Stimulated activated CD4-positive, alpha-beta T cell treated with anti-CD3 and anti-CD28 coated beads, Interleukin-2, amount 100 ng/mL, for 48 hours (primary cell): Measurements from ENCODE around the gene RELN.

Source experiments
- DNase-seq, 2 donors: peaks; one replicate each; pipeline ENCODE4 v3.0.0-alpha.2; 2020

The RELN gene

DNA sequence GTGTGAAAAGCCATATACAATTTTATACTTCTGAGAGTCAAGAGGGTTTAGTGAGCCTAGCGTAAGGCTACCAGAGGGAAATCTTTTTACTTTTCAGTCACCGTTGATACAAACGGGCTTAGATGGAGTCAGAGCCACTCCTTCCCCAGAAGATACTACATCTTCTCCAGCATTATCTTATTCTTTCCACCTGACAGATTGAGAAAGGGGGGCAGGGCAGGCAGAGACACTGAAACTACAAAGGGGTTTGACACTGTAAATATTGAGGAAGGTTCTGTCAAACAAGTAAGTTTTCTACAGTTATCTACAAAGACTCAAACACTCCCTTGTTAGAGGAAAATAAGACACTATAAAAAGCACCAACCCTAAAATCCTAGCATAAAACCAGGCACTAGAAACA, 100.0 kb downstream of the RELN start:
- no peak for DNase-seq

- DNase-seq, result no peak
Measured at GRCh38 chr7:103888603-103889153, 100.8 kb downstream of the RELN start.

- no peak for DNase-seq
Measured at GRCh38 chr7:103887853-103888602, 101.4 kb downstream of the RELN start.

GRCh38 chr7:103887050-103887449, 102.4 kb downstream of the RELN start:
- no peak for DNase-seq

GRCh38 chr7:103879928-103880600, 109.4 kb downstream of the RELN start:
- no peak for DNase-seq

DNA sequence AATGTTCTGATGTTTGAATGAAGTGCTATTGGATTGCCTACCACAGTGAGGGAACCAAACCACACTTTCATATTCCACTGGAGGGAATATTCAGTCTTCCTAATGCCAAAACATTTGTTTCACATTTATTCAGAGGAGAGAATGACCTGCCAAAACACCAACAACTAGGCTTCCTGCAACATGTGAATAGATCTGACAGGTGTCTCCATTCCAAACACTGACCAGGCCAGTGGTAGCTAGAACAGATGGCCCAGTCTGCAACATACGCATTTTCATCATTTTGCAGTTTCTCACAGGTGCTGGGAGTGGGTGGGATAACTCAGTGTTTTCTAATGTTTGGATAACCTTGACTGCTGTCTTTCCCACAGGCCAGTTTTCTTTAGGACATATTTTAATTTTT, 110.0 kb downstream of the RELN start:
- no peak for DNase-seq

- DNase-seq, result no peak
Measured at GRCh38 chr7:103877565-103877964, 111.9 kb downstream of the RELN start.

DNA sequence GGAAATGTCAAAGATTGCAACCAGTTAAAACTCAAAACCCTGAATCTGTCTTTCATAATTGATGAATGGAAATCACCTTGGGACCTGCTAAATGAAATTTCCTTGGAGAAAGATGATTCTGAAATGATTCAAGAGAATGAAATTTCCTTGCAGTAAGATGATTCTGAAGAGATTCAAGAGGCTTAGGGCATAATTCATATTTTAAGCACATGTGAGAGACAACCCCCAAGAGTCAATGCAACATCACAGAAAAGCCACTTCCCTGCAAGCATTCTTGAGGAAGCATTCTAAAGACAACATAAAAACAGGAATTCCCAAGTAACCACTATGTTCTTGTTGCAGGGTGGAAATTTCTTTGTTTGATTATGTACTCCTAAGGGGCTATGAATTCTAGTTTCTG, 113.7 kb downstream of the RELN start:
- no peak for DNase-seq

- no peak for DNase-seq
Measured at GRCh38 chr7:103871473-103871872, 118.0 kb downstream of the RELN start.

DNA sequence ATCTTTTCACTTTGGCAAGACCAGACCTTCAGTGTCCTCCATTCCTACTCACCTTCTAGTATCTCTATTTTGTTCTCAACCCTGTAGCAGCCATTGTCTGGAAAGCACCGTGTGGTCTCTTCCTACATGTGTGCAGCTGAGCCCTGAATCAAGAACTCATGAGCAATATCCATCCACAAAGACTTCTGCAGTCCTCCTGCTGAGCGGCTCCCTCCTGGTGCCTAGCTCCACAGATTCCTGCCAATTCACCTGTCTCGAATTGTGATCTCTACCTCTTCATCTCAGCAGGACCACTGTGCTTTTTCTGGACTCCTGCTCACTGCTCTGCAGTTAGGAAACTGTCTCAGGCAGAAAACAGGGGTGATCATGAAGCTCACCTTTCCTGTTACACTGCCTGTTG, 118.8 kb downstream of the RELN start:
- DNase-seq, result no peak

DNA sequence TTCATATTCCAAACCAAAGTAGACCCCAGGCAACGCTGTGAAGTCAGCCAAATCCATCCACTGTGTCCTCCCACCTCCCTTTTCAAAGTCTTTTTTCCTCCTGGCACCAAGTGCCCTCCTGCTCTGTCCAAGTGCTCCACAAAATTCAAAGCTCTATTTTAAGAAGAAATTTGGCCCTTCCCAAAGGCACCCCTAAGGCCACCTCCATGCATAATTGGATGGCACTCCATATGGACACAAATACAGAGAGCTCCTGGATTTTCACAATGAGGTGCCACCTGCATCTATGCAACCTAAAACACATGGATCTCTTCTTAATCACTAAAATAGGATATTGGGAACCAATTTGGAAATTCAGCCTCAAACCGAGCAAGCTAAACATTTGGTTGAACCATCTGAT, 121.6 kb downstream of the RELN start:
- no peak for DNase-seq

DNA sequence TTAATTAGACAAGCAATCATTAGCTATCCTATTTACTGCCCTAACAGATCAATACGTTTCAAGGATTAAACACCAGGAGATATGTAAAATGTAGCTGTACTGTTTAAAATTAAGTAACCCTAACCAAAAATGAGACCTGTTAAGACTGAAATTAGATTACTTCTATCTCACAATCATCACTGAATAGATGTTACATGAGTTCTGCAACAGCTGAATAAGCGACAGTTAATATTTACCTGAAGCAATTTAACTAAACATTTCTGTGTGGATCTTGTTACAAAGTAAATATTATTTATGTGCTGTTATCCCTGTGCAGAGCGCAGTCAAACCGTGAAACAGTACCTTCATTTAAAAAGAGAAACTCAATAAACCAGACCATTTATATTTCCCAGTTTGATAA, 122.5 kb downstream of the RELN start:
- no peak for DNase-seq

DNA sequence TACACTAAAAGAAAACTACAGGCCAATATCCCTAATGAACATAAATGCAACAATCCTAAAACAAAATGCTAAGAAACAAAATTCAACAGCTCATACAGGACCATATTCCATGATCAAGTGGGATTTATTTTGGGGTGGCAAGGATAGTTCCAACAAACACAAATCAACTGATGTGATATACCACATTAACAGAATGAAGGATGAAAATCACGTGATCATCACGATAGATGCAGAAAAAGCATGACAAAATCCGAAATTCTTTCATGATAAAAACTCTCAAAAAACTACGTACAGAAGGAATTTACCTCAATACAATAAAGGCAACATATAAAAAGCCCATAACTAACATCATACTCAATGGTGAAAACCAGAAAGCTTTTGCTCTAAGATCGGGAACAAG, 124.0 kb downstream of the RELN start:
- no peak for DNase-seq

DNA sequence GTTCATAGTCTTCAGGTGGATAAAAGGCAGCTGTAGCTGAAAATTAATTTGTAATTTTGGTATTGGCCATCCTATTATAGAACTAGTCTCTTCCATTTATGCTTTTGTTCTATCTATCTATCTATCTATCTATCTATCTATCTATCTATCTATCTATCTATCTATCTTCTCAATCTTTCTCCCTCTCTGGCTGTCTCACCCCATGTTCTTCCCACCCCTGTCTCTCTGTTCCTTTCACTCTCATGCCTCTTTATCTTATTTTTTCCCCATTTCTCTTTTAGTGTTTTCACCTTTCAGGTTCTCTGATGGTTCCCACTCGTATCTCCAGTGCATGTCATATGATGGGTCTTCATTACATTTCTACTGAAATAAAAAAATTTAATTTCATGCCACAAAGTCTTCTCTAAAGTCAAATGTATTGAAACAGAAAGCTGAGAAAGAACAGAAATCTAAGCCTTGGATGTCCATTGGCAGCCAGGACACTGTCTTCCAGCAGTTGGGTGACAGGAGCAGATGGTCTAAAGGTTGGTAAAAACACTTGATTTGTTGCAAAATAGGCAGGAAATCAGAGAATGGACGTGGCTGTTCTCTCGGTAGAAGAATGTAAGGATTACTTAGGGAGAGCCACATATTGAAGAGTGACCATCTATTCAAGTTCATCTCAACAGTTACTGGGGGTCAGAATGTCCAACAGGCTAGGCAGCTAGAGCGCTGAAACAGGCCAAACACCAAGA, 127.0 kb downstream of the RELN start:
- no peak for DNase-seq

DNA sequence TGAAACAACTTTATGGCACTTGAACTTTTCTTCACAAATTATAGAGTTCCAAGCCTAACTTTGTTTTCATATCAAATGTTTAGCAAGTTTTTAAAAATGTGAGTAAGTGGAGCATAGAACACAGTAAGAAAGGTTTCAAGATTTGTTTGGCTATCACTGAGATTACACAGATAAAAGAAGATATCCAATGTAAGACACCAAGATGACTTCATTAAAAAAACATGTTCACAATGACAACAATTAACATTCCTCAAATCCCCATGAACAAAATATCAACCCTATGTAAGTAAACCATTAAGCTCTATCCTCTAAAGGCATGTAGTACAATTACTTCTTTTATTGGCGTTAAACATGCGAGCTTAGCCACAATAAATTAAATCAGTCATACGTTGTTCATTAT, 129.7 kb downstream of the RELN start:
- no peak for DNase-seq

DNA sequence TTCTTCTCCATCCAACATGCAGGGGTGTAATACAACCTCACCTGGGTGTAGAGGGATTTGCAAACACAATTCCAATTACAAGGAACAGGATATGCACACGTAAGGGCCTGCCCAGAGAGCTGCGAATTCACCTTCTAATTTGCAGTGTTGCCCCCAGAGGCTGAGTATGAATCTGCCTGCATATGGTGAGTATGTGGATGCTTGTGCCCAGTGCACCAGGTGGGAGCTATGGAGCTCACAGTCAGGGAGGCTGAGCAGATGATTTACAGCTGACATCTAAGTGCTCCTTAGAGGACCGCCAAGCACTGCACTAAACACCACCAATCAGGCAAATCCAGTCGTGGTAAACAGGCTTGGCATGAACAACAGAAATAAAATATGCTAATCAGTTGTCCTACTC, 132.0 kb downstream of the RELN start:
- DNase-seq, result no peak

DNA sequence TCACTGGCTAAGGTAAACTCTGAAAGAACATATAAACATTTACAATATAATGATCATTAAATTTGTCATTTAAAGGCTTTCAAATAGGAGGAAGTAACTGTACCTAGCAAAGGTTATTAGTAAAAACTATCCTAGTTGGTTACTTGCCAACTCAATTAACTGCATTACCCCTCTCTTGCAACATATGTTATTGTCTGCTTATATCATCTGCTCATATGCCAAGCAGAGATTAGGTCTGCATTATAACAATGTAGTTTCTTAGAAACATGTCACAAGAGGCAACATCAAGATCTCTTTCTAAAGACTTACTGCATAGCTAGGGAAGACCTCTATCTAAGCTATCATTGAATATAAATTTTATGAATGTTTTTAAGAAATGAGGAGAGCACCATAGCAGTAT, 132.5 kb downstream of the RELN start:
- DNase-seq, result no peak

DNA sequence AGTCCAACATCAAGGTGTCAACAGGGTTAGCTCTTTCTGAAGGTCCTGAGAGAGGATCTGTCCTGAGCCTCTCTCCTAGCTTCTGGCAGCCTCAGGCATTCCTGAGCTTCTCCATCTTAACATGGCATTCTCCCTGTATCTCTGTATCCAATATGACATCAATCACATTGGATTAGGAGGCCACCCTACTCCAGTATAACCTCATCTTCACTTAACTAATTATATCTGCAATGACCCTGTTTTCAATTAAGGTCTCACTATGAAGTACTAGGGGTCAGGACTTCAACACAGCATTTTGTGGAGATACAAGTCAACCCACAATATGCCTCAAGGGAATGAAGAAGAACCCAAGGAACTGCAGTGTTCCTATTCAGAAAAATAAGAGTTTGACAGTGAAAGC, 133.8 kb downstream of the RELN start:
- no peak for DNase-seq

- DNase-seq, result no peak
Measured at GRCh38 chr7:103854611-103855010, 134.8 kb downstream of the RELN start.

DNA sequence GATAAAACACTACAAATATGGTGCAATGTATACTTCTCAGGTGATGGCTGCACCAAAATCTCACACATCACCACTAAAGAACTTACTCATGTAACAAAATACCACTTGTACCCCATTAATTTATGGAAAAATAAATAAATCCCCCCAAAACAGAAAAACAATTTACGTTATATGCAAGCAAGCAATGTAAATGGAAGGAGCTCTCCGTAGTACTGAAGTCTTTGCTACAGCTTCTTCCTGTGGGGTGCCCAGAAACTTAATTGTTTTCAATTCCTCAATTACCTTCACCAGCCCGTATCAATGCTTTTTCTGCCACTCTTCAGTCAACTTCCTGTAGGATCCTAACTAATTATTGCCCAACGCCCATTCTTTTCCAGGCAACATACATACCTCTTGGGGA, 138.1 kb downstream of the RELN start:
- no peak for DNase-seq

DNA sequence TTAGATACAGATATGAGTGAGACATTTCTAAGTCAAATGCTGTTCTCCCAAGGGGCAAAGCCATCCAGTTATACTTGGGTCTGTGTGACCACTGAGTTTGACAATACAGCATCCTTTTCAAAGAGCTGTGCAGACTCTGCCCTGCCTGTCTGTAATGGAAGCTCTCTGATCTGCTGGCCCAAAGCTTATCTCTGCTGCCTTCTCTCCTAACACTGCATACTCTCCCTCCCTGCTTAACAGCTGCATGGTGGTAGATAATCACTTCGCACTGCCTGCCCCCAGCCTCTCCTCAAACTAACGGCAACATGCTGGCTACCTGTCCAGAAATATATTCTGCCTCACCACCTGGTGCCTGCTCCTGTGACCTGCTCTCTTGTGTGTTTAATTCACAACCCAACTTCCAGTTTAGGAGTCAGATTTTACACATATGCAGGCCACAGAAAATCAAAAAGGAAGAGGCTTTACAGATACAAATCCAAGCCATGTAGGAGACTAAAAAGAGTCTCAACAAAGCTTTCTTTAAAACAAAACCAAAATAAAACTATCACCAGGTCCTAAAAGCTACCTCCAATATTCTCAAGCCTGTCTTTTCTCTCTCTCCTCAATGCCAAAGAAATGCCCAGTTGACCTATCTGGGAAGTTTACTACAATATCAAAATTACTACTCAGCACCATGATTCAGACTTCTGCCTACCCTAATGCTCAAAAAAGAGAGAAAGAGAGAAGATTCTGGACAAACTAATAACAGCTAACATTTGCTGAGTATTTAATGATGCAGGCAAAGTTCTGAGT, 145.6 kb downstream of the RELN start:
- no peak for DNase-seq

DNA sequence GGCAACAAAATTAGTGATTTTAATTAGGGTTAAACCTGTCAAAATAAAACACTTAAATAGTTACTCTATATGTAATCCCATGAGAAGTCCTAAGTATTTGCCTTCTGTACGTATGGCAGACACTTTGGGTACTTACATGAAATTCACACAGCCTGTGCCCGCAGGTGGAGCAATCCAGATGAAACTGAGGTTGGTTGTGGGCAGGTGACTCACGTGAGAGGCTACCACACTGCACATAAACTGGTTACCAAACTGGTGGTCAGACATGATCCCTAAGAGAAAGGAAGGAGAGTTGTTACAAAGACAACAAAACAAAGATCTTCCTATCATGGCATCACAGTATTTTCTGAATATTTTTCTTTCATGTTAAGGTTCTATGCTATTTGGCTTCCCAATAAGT, 156.1 kb downstream of the RELN start:
- no peak for DNase-seq

GRCh38 chr7:103832438-103832837, 157.0 kb downstream of the RELN start:
- DNase-seq, result no peak
